DMS79 treated with DMSO at 0.1 percent for 48 hours (cell line): ENCODE data around the gene ZC3H13.
"Not testable (repeated sequence)": the region's sequence is repeated elsewhere in the genome, so short reads cannot be mapped to it uniquely, and the experiment has no call there.

Experiments used
- DNase-seq: peaks from one replicate; lab custom pipeline; 2025; lab: John Stamatoyannopoulos, UW

ZC3H13 gene

GRCh38 chr13:46010148-46010547, 42.4 kb downstream of the ZC3H13 start:
- no peak for DNase-seq

DNA sequence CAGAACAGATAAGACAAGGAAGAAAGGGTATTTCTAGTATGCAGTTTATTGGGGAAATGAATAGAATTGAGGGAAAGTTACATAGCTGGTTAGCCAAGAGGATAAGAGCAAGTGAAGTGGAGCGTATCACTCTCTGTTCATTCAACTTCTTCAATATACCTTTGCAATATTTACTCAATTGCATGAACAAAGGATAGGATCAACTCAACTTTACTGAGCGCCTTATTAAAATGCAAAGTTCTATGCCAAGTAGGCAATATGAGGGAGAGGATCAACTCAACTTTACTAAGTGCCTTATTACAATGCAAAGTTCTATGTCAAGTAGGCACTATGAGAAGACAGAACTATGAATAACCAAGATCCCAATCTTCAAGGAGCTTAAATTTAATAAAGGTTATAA, 43.9 kb downstream of the ZC3H13 start:
- DNase-seq = peak; percentile 58

DNA sequence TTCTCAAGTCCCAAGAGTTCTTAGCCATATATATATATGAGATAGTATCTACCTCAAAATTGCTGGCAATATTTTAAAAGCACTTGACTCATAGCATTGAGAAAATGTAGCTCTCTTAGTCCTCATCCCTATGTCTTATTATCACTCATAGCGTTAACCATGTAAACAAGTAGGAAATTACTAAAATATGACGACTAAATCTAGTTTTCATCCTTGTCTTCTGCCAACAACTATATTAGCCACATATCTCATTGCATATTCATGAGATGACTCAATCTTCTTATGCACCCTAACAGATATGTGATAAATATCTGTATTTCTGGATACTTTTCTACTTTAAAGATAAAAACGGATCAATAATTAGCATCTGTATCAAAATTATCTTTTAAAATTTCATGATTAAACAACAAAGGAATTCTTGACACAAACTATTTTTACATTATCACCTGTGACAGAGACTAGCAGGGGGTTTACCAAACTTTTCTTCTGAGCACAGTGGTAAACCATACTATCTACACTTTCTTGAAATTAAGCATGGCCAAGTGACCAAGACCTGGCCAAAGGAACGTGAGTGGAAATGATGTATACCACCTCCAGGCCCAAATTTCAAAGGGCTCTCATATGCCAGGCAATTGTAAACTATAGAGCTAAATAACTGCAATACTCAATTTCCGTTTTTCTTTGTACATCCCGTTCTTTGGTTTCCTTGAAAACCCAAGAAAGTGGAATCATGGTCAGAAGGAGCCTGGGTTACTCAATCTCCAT, 45.7 kb downstream of the ZC3H13 start:
- no peak for DNase-seq

GRCh38 chr13:46004491-46004890, 48.1 kb downstream of the ZC3H13 start:
- no peak for DNase-seq

- DNase-seq = no peak
Observed at GRCh38 chr13:45996631-45997030, 55.9 kb downstream of the ZC3H13 start.

- no peak for DNase-seq
Observed at GRCh38 chr13:45995245-45995644, 57.3 kb downstream of the ZC3H13 start.

DNA sequence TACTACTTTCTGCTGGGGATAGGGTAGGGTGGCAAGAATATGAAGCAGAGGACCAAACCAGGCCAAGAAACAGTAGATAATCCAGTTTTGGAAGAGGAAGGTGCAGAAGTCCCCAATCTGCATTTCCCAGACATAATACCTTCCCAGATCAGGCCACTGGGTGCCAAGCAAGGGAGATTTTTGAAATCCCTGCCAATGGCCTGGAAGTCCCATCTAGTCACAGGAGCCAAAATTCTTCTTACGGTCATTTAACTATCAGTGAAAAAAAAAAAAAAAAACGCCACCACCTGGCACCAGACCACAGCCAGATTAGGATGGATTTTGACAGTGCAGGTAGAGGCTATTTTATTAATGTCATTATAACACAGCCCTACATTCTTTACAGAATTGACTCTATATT, 57.8 kb downstream of the ZC3H13 start:
- DNase-seq = no peak

- no peak for DNase-seq
Observed at GRCh38 chr13:45989607-45990006, 62.9 kb downstream of the ZC3H13 start.

- not testable (repeated sequence) for DNase-seq
Observed at GRCh38 chr13:45981127-45981526, 71.4 kb downstream of the ZC3H13 start.

GRCh38 chr13:45975337-45975736, 77.2 kb downstream of the ZC3H13 start:
- no peak for DNase-seq

DNA sequence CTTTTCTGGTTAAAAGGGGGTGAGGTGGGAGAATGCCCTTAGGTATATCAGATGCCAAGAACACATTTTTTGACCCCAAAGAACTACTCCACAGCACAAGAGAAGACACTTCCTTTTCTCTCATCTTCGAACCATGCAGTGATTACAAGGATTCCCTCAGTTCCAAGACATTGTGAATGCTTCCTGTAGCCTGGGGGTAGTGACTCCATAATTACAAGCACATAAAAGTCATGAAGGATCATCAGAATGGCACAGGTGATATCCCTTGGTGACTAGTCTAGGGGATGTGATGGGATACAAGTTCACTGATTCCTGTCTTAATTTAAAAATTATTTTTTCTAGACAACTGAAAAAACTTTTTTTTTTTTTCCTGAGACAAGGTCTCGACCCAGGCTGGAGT, 78.0 kb downstream of the ZC3H13 start:
- no peak for DNase-seq

- DNase-seq = no peak
Observed at GRCh38 chr13:45967589-45967988, 85.0 kb downstream of the ZC3H13 start.

DNA sequence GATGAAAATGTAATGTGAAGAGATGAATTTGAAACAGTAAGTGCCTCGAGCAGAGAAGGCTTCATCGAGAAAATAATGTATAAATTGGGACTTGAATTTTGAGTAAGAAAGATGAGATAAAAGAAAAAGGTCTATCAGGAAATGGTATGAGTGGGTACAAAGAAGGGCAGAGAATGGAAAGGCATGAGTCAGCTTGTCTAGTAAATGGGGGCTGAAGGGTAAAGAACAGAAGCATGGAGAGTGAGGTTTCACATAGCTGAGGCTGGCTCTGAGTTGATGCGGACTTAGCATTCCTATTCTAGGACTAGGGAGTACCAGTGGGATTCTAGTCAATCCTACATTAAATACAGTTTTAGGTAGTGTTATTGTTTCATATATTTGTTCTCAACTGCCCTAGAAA, 85.8 kb downstream of the ZC3H13 start:
- no peak for DNase-seq

DNA sequence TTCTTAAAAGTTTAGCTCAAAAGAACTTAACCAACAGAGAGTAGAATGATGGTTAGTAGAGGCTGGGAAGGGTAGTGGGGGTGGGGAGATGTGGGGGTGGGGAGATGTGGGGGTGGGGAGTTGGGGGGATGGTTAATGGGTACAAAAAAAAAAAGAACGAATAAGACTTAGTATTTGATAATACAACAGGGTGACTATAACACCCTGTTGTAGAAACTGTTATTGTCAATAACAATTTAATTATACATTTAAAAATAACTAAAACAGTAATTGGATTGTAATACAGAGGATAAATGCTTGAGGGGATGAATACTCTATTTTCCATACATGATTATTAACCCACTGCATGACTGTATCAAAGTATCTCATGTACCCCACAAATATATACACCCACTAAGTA, 91.1 kb downstream of the ZC3H13 start:
- DNase-seq = no peak

DNA sequence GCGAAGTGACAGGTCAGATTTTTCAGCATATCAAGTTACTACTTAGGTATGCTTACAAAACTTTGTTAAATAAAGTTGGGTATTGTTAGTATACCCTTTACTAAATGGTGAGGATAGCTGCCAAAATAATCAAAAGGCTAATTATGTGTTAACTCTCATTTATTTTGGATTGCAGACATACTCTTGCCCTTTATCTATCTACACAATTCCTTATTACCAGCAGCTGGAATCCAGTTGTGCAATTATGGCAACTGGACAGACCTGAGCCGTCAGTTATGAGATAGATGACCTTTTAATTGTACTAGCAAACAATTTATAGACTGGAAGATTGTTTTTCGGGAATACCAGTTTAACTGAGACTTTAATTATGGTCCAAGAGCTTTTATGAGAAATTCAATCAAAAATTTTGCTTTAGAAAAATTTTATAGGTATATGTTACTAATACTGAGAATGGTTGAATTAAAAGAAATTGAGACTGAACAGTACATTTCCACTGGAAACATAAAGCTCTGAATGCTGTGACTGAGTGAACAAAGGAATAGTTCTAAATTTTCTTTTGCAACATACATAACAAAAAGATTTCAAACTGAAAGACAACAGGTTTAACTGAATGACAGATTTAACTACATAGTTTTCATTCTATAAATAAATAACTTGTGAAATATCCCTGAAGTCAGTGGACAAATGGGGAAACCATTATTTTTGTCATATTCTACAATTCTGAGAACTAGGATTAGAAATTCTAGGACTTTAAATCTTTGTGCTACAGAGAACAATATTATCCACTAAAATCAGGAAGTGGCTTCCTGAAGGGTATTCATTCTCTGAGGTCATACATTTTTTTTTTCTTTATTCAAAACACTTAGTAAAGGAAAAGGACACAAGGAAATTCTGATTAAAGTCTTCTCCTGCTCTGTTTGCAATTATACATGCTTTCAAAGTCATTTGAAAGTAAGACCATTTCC, 97.4 kb downstream of the ZC3H13 start:
- no peak for DNase-seq

DNA sequence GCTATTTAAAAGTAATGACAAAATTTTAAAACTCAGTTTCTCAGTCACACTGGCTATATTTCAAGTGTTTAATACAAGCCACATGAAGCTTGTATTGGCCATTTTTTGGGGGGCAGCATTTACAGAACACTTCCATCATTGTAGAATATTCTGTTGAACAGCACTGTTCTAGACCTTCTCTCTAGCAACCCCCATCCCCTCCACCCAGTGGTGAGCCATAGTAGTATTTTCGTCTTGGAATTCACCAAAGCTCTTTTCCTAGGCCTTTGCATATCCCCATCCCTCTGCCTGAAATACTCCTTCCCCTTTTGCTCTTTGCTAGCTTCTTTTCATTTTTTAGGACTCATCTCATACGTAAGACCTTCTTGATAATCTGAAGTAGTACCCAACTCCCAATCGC, 99.5 kb downstream of the ZC3H13 start:
- no peak for DNase-seq

- no peak for DNase-seq
Observed at GRCh38 chr13:45951724-45952123, 100.8 kb downstream of the ZC3H13 start.

- no peak for DNase-seq
Observed at GRCh38 chr13:45951166-45951565, 101.4 kb downstream of the ZC3H13 start.

DNA sequence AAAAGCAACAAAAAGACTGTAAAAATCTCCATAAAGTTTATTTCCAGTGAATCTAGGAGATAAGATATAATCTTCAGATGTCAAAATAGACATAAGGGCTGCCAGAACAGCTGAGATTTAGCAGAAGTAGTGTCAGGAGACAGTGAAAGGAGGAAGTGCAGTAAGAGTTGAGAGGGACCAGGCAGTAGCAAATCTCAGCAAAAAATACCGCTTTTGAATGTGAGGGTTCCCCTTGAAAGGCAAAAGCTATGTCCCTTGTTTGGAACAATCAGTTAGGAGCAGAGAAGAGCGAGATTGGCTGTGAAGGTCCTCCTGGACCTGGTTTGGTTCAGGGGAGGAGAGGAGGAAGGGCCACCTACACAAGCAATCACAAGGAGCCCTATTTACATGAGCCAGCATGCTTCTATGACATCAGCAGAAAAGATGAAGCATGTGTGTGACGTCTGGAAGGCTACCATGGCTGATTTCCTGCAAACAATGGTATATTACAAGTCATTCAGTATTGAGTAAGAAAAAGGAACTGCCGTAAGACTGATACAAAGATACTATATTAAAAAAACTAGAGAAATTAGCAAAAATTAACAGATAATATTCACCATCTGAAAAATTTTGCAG, 102.1 kb downstream of the ZC3H13 start:
- no peak for DNase-seq

GRCh38 chr13:45949161-45949560, 103.4 kb downstream of the ZC3H13 start:
- no peak for DNase-seq

DNA sequence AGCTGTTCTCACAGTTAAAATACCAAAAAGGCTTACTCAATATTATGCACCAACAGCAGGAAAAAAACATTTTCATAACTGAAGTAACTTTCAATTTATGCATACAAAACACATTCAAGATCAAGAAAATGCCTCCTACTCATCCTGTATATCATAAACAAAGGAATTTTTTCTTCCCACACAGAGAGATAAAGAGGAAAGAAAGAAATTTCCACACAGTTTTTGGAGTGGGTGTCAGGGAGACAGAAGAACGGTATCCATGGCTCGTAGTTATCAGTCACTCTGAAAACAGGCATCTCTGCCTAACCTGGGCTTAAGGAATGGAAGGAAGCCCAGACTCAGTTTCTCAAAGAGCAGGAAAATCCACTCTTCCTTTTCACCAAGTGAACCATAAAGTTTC, 108.6 kb downstream of the ZC3H13 start:
- no peak for DNase-seq

DNA sequence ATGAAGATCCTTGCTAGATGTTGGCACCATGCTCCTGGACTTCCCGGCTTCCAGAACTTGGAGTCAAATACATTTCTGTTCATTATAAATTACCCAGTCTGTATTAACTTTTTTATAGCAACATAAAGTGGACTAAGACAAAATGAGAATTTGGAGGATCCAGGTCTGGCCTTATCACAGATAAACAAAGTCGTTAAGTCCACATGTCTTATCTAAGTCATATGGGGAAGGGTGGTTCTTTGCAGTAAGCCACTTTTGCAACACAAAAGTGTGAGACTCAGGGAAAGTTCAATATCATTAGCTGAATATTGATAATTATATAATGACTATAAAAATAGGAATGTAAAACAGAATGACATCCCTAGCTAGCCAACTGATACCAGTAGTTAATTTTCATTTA, 109.4 kb downstream of the ZC3H13 start:
- DNase-seq = no peak

GRCh38 chr13:45941261-45941660, 111.3 kb downstream of the ZC3H13 start:
- no peak for DNase-seq
